Measurements from ENCODE around the gene GJC1.

GJC1 gene

GRCh38 chr17:44792276-44792675, 37.8 kb downstream of the GJC1 start:
- TF ChIP-seq ZFX (IDR thresholded peaks at IDR 0.05; ENCODE audit: borderline replicate concordance) (no peak), CTCF (IDR thresholded peaks at IDR 0.05) (no peak)
- H3K27ac ChIP-seq: no peak overlapping the region

GRCh38 chr17:44788139-44788538, 41.9 kb downstream of the GJC1 start:
- no peak overlapping the region for H3K27ac ChIP-seq
- TF ChIP-seq ZFX (IDR thresholded peaks at IDR 0.05; ENCODE audit: borderline replicate concordance) (no peak), CTCF (IDR thresholded peaks at IDR 0.05) (no peak)

GRCh38 chr17:44787271-44787940, 42.7 kb downstream of the GJC1 start:
- H3K27ac ChIP-seq: no peak overlapping the region
- TF ChIP-seq ZFX (IDR thresholded peaks at IDR 0.05; ENCODE audit: borderline replicate concordance) (no peak), CTCF (IDR thresholded peaks at IDR 0.05) (no peak)

- H3K27ac ChIP-seq: no peak overlapping the region
- TF ChIP-seq CTCF (IDR thresholded peaks at IDR 0.05) (no peak), ZFX (IDR thresholded peaks at IDR 0.05; ENCODE audit: borderline replicate concordance) (no peak)
Observed at GRCh38 chr17:44786551-44787081, 43.5 kb downstream of the GJC1 start.

GRCh38 chr17:44785921-44786320, 44.2 kb downstream of the GJC1 start:
- no peak overlapping the region for H3K27ac ChIP-seq
- TF ChIP-seq ZFX (IDR thresholded peaks at IDR 0.05; ENCODE audit: borderline replicate concordance) (no peak), CTCF (IDR thresholded peaks at IDR 0.05) (no peak)

GRCh38 chr17:44782326-44782850, 47.7 kb downstream of the GJC1 start:
- H3K27ac ChIP-seq: no peak overlapping the region

More at GRCh38 chr17:44782326-44782850, 47.7 kb downstream of the GJC1 start:
- TF ChIP-seq CTCF (IDR thresholded peaks at IDR 0.05) (no peak), ZFX (IDR thresholded peaks at IDR 0.05; ENCODE audit: borderline replicate concordance) (no peak)
